HG02884 (cell line): ENCODE measurements around the gene VEGFA.

ENCODE experiments used
- ATAC-seq: cut with Tn5 transposase; IDR thresholded peaks from one replicate; pipeline ENCODE4 v1.9.1; 2021; ENCODE audit warnings: mild to moderate bottlenecking, moderate library complexity; ENCODE audit not compliant: unreplicated experiment

Gene VEGFA

DNA sequence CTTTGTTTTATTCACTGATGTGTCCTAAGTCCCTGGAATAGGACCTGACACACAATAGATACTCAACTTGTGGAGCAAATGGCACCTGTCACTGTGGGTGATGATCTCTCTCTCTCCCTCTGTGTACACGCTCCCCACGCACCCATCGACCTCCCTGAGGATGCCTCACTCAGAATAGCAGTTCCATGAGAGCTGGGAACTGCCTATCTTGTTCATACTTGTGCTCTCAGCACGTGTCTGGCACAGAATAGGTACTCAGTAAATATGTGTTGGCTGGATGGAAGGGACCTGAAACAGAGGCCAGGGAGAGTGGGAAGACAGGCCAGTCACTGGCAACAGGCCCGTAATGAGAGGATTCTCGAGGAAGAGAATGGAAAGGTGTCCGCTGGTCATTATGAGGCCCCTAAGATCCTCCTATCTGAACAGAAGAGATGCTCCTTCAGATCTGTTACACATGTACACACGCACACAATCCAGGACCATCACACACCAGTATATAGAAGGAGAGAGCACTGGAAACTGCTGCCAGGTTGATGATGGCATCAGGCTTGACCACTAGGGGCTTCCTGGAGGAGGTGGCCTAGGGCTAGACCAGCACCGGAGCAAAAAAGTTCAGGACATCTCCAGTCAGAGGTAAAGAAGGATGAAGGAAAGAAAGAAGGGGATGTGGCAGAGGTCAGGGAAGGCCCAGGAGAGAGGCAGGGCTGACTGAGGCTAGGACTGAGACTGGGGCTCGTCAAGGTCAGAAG is 30.9 kb downstream of the VEGFA start:
- no peak for ATAC-seq

DNA sequence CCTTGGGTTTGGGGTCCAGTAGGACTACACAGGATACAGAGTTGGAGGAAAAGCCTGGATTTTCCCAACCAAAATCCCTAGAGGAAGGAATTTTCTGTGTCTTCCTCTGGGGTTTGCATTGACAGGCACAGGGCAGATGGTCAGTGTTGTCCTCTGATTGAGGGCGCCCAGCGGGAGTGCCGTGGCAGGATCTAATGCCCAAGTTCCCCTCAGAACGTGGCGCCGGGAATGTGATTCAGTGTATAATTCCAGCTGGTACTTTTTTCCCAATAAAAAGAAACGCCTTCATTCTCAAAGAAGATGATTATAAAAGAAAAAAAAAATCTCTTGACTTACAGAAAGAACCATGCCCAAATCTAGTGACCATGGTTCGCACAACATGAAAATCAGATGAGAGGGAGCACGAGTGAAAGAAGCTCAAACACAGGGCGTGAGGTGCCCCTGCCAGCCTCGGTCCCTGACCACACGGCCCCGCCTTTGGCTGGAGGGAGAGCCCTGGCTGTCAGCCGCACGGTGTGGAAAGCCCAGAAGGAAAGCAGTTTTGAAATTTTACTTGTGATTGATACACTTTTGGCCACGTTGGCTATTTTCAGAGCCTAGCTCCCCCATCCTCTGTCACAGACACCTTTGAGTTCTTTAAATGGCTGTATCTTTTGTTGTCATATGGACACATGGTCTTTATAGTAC is 31.6 kb downstream of the VEGFA start:
- no peak for ATAC-seq

GRCh38 chr6:43803055-43803782 is 33.2 kb downstream of the VEGFA start:
- ATAC-seq = no peak

DNA sequence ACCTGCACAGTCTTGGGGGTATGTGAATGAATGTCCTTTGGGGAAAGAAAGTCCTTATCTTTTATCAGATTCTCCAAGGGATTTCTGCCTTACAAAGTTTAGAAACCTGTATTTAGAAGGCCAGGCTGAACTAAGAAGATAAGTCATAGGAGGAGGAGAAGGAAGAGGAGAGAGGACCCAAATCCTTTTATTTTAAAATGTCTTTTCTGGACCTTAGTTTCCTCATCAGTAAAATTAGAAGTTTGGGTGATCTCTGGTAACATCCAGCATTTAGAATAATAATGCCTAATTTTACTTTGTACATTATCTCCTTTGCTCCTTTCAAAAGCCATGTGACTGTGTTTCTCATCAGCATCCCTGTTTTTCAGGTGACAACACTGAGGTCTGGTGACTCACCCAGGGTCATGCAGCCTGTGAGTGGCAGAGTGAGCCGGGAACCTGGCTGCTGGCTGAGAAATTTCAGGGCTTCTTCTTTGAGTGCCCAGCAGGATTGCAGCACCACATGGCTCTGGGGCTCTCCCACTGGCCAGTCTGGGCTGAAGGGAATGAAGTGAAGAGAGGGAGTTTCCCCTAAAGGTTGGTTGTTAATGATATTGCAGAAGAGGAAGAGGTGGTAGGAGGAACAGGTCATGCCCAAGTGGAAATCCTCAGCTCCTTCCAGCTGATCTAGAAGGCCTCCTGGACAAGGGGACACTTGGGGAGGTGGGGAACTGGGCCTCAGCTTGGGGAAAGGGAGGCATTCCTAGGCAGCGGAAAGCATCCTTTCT is 34.0 kb downstream of the VEGFA start:
- ATAC-seq = no peak

DNA sequence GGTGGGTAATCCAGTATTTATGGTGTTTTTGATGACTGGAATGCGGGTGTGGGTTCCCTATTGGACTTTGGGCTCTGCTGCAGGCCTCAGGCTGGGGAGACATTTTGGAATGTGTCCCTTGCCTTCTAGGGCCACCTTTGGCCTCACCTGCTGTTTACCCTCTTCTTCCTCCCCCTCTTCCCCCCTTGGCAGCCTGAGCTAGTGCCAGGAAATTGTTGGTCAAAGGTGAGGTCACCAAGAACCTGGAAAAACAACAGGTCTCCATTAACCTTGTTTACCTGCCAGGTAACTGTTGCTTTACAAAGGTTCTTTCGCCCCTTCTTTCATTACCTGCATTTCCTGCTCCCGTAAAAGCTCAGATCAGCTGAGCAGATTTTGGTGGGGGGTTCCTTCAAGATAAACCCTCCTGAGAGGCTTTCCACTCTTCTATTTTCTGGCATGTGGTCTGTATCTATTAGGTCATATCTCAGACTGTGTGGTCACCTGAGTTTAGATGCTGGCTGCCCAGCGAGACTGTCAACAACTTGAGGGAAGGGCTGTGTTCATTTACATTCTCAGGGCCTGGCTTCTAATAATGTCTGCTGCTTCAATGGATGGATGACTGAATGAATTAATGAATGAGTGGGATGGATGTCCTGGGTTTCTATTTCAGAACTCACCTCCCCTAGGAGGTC is 34.7 kb downstream of the VEGFA start:
- no peak for ATAC-seq

DNA sequence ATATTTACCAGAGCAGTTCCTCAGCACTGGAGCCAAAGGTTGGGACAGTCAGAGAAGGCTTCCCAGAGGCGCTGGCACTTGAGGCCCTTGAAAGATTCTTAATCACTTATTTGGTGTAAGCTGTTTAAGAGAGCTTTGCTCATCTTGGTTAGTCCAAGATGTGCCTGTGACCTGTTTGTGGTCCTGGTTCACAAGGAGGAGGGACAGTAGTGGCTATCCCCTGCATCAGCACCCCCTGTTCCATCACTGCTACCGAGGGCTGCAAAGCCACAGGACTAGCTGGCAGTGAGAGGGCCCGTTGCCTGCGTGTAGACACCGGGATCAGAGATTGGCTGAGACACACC is 35.7 kb downstream of the VEGFA start:
- ATAC-seq = no peak

GRCh38 chr6:43806043-43806757 is 36.2 kb downstream of the VEGFA start:
- no peak for ATAC-seq

GRCh38 chr6:43806758-43807227 is 36.8 kb downstream of the VEGFA start:
- no peak for ATAC-seq

DNA sequence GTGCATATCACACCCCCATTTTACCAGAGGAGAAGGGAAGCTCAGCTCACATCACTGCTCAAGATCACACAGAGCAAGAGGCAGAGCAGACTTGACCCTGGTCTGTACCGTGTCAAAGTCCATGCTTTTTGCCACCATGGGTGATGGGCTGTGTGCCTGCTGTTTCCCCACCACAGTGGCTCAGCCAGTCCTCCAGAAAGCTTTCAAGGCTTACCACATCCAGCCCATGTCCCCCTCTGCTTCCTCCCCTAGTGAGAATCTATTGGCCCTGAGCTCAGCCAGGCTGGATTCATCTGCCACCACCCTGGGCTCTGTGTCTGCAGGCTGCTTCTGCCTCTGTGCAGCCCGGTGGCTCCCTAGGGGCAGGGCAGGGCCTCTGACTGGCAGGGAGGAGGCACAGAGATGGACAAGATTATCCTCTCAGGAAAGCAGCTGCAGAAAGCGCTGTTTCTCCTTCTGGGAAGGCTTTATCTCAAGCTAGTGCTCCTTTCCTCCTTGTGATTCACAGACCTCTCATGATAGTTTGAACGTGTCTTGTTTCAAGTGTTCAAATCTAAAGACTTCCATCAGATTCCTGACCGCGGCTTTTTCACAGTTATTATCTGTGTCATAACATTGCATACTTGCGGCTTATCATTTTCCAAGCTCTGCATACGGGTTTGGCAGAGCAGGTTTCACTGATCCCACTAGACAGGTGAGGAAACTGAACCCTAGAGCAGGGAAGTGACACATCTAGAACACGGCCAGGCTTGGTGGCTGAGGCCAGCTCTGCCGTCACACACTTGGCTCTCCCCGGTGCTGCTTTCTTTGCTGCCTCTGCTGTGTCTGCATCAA is 37.4 kb downstream of the VEGFA start:
- no peak for ATAC-seq

GRCh38 chr6:43808412-43808811 is 38.4 kb downstream of the VEGFA start:
- no peak for ATAC-seq

- no peak for ATAC-seq
Measured at GRCh38 chr6:43809417-43810305, 39.6 kb downstream of the VEGFA start.

DNA sequence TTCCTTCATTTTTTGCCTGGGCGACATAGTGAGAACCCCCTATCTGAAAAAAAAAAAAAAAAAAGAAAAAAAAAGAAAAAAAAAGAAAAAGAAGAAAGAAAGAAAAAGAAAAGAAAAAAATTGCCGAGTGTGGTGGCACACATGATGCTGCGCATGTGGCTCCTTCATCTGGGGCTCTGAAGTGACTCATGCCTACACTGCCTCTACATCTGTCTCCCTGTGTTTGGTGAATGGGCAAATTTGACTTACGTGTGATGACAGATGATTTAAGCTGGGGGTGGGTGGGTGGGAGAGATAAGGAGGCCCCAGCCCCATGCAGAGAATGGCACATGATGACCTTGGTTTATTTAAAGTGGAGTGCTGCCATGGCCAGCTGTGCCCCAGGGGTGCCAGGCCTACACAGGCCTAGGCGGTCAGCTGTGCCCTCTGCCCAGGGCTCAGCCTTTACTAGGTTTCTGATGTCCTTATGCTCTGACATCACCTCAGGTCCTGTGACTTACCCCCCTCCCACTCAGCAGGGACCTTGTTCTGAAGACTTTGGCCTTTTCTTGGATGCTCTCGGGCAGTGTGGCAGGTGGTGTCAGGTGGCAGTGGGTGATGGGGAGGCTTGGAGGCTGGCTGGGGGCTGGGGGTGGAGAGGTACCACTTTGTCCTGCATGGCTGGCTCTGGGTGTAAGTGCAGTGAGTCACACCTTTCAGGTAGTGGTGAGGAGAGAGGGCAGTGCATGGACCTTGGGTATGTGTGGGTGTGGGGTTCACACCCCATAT is 41.1 kb downstream of the VEGFA start:
- no peak for ATAC-seq

- no peak for ATAC-seq
Measured at GRCh38 chr6:43811733-43812099, 41.7 kb downstream of the VEGFA start.

- no peak for ATAC-seq
Measured at GRCh38 chr6:43812850-43813578, 43.0 kb downstream of the VEGFA start.

DNA sequence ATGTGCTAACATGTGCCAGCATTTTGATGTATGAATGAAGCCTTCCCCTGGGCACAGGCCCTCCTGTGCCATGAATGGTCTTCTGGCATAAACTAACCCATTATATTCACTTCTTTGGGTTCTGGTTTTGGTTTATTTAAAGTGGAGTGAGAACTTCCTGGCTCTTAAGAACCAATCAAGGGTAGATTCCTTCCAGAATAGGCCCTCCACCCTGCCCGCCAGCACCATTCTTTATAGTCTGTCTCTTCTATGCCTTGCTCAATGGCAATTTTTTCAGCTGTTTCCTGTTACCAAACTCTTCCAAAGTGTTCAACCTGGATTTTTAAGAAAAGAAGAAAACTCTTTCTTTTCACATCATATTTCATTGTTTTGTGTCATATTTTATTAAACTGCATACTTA is 44.1 kb downstream of the VEGFA start:
- no peak for ATAC-seq

GRCh38 chr6:43814865-43815264 is 44.9 kb downstream of the VEGFA start:
- no peak for ATAC-seq

DNA sequence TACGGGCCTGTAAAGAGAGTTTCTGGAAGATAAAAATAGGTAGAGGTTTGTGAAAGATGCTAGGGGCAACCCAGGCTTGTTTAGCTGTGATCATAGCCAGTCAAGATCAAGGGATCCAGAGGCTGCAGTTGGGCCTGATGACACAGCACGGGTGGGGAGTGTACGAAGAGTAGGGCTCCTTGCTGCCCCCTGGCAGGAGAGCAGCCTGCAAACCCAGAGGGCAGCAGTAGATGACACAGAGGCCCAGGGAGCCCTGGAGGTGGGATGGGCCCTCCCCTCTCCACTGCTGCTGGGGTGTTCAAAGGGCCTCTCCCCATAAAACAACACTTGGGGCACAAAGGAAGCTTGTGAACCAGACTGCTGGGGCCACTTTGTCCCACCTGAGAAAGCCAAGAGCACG is 47.2 kb downstream of the VEGFA start:
- no peak for ATAC-seq
